ENCODE data around the gene SCYGR8.

SCYGR8 gene

GRCh38 chr2:227761740-227762476, 16.2 kb downstream of the SCYGR8 start:
- no peak for DNase-seq (ENCODE audit: low read depth)
- TF ChIP-seq CTCF (conservative IDR thresholded peaks at IDR 0.05; ENCODE audit: low read depth, low read length): no peak

GRCh38 chr2:227765788-227766372, 20.2 kb downstream of the SCYGR8 start:
- no peak for DNase-seq (ENCODE audit: low read depth)
- H3K4me3 ChIP-seq (ENCODE audit: low read length): no peak overlapping the region
- no peak for TF ChIP-seq CTCF (conservative IDR thresholded peaks at IDR 0.05; ENCODE audit: low read depth, low read length)

More at GRCh38 chr2:227761740-227762476, 16.2 kb downstream of the SCYGR8 start:
- H3K4me3 ChIP-seq (ENCODE audit: low read length): no peak overlapping the region

GRCh38 chr2:227766373-227766883, 20.7 kb downstream of the SCYGR8 start:
- TF ChIP-seq CTCF (conservative IDR thresholded peaks at IDR 0.05; ENCODE audit: low read depth, low read length): peak; percentile 79

GRCh38 chr2:227767830-227768229, 22.1 kb downstream of the SCYGR8 start:
- no peak for TF ChIP-seq CTCF (conservative IDR thresholded peaks at IDR 0.05; ENCODE audit: low read depth, low read length)
- DNase-seq (ENCODE audit: low read depth): no peak
- no peak overlapping the region for H3K4me3 ChIP-seq (ENCODE audit: low read length)

More at GRCh38 chr2:227766373-227766883, 20.7 kb downstream of the SCYGR8 start:
- DNase-seq (ENCODE audit: low read depth): peak; percentile 28
- no peak overlapping the region for H3K4me3 ChIP-seq (ENCODE audit: low read length)

- no peak for DNase-seq (ENCODE audit: low read depth)
- no peak for TF ChIP-seq CTCF (conservative IDR thresholded peaks at IDR 0.05; ENCODE audit: low read depth, low read length)
- H3K4me3 ChIP-seq (ENCODE audit: low read length): no peak overlapping the region
Observed at GRCh38 chr2:227772197-227772661, 26.5 kb downstream of the SCYGR8 start.

GRCh38 chr2:227772932-227773331, 27.2 kb downstream of the SCYGR8 start:
- DNase-seq (ENCODE audit: low read depth): no peak
- no peak overlapping the region for H3K4me3 ChIP-seq (ENCODE audit: low read length)
- TF ChIP-seq CTCF (conservative IDR thresholded peaks at IDR 0.05; ENCODE audit: low read depth, low read length): no peak
